GM12878 (cell line): ENCODE data around the gene FERMT3. TPM values are rescaled to one million over a fixed set of nuclear protein-coding genes. Genes with fewer than 3 reads are reported as not detected.

Experiments used
- CREM ChIP-seq: IDR thresholded peaks from 2 replicates; pipeline ENCODE4 v1.6.1; 2014; ENCODE audit warnings: antibody characterized with exemption, low read depth
- MEF2B ChIP-seq: fragments of 450-650 bp; IDR thresholded peaks from 2 replicates; pipeline ENCODE4 v1.6.1; 2018; ENCODE audit warnings: mild to moderate bottlenecking, moderate library complexity; ENCODE audit not compliant: partially characterized antibody, poor library complexity, severe bottlenecking
- polyA plus RNA-seq, 11 experiments: library from polyadenylated mRNA; depleted of rRNA in 4 of 11; unstranded in 6 of 11; stranded (reverse) in 5 of 11; fragments of >200 nt; fragmentation: Nextera tagmentation in 4 of 11; fragmentation: Illumina TruSeq in 1 of 11; extraction: Ambion mirVana in 4 of 11; extraction: Trizol in 1 of 11; gene quantifications; 1 replicate in 1 of 11; 2 replicates in 10 of 11; pipeline versions ENCODE4 v1.2.1 to v1.2.3, GENCODE V29; 2011 to 2016; ENCODE audit warnings: inconsistent platforms in 2 of 11, missing spikeins in 2 of 11, low read depth in 1 of 11
- total RNA-seq, 4 experiments: library from RNA; depleted of rRNA in 3 of 4; stranded (reverse); fragments of >200 nt in 3 of 4; fragmentation: Illumina TruSeq in 1 of 4; extraction: Trizol in 1 of 4; gene quantifications; 2 replicates each; pipeline versions ENCODE4 v1.2.1 to v1.2.3, GENCODE V29; 2013 to 2021
- TF ChIP-seq, protein P1 (sequence below): IDR thresholded peaks from 2 replicates; pipeline ENCODE4 v1.6.1; 2012; ENCODE audit warnings: improper control_type of control experiment, low read depth, low read length; ENCODE audit not compliant: insufficient replicate concordance
- TF ChIP-seq, protein P2 (sequence below): fragments of 450-650 bp; IDR thresholded peaks from 2 replicates; pipeline ENCODE4 v1.6.1; 2016; ENCODE audit warnings: mild to moderate bottlenecking

The FERMT3 gene
- total and polyA plus RNA-seq, 10 of the 15 experiments (the other 5 are each of a cell fraction or from before 2014, with no cell fraction given), result 2.0 to 211 (median 114) TPM

DNA sequence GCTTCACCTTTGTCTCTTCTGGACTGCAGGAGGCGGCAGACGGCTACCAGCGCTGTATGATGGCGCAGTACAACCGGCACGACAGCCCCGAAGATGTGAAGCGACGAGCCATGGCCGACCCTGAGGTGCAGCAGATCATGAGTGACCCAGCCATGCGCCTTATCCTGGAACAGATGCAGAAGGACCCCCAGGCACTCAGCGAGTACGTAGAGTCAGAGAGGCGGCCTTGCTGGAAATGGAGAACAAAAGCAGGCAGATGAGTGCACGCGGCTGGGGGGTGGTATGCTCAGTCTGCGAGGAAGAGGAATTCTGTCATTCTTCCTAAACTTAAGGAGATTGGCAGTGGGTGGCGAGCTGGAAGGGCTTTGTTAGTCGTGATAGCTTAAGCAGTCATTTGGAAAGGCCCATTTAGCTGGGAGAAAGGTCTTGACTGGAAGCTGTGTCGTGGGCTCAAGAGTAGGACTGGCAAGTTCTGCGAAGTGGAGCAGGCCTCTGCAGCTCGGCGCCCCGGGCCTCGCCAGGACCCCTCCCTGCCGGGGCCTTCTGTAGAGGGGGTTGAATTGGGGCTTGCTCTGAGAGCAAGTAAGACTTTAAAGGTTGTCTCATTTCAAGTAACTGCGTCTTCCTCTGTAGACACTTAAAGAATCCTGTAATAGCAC lies 3.0 kb upstream of the FERMT3 start (continued):
- TF ChIP-seq, protein P1, sequence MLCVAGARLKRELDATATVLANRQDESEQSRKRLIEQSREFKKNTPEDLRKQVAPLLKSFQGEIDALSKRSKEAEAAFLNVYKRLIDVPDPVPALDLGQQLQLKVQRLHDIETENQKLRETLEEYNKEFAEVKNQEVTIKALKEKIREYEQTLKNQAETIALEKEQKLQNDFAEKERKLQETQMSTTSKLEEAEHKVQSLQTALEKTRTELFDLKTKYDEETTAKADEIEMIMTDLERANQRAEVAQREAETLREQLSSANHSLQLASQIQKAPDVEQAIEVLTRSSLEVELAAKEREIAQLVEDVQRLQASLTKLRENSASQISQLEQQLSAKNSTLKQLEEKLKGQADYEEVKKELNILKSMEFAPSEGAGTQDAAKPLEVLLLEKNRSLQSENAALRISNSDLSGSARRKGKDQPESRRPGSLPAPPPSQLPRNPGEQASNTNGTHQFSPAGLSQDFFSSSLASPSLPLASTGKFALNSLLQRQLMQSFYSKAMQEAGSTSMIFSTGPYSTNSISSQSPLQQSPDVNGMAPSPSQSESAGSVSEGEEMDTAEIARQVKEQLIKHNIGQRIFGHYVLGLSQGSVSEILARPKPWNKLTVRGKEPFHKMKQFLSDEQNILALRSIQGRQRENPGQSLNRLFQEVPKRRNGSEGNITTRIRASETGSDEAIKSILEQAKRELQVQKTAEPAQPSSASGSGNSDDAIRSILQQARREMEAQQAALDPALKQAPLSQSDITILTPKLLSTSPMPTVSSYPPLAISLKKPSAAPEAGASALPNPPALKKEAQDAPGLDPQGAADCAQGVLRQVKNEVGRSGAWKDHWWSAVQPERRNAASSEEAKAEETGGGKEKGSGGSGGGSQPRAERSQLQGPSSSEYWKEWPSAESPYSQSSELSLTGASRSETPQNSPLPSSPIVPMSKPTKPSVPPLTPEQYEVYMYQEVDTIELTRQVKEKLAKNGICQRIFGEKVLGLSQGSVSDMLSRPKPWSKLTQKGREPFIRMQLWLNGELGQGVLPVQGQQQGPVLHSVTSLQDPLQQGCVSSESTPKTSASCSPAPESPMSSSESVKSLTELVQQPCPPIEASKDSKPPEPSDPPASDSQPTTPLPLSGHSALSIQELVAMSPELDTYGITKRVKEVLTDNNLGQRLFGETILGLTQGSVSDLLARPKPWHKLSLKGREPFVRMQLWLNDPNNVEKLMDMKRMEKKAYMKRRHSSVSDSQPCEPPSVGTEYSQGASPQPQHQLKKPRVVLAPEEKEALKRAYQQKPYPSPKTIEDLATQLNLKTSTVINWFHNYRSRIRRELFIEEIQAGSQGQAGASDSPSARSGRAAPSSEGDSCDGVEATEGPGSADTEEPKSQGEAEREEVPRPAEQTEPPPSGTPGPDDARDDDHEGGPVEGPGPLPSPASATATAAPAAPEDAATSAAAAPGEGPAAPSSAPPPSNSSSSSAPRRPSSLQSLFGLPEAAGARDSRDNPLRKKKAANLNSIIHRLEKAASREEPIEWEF, result no peak
- no peak for TF ChIP-seq MEF2B
- TF ChIP-seq, protein P2, sequence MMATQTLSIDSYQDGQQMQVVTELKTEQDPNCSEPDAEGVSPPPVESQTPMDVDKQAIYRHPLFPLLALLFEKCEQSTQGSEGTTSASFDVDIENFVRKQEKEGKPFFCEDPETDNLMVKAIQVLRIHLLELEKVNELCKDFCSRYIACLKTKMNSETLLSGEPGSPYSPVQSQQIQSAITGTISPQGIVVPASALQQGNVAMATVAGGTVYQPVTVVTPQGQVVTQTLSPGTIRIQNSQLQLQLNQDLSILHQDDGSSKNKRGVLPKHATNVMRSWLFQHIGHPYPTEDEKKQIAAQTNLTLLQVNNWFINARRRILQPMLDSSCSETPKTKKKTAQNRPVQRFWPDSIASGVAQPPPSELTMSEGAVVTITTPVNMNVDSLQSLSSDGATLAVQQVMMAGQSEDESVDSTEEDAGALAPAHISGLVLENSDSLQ, result no peak
- TF ChIP-seq CREM, result no peak
